Skeletal muscle cell (primary cell): ENCODE data around the gene VAMP8.
"Not testable (repeated sequence)": the region's sequence is repeated elsewhere in the genome, so short reads cannot be mapped to it uniquely, and the experiment has no call there.

Experiments used
- DNase-seq: peaks from one replicate; pipeline ENCODE4 v3.0.0-alpha.2; 2010; ENCODE audit warnings: low read depth
- H3K4me3 ChIP-seq: 2 replicates; pipeline ENCODE4 v1.5.1; 2011; ENCODE audit warnings: low read depth, mild to moderate bottlenecking, control low read depth, low read length, moderate library complexity

VAMP8 gene

DNA sequence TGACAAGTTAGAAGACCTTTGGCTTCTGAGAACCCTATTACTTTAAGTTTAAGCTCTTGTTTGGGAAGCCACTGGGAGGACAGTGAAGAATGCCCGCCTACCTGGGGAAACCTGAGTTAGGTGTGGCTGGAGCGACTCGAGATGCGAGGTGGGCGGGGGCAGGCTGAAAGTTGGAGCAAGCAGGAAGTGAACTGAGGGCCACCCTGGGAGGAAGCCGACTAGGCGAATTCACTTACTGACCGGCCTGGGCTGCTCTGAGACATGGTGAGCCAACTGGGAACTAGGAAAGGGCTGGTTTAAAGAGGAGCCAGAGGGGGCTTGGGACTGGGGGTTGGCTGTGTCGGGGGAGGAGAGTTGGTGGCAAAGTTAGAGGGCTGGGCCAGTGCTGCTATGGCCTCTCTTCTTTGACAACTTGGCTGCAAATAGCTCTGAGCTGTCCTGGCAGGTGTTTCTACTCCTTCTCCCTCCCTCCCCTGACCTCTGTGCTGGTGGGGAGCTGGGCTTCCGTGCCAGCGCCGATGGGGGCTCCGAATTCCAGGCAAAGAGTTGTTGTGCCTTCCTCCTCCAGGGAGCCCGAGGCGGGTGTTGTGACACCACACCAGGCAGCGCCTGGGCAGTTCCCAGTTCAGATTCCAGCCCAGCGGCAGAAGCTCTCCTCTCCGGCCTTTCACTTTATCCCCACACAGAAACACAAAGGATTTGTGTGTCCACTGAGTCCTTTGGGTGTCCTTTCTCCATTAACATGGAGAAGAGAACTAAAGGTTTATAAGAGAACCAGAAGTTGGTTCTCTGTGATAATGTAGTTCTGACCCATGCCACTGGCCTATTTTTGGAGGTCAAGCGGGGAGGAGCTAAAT, at the start of gene VAMP8:
Gene VAMP8 (plus strand): TSS at position 201 of the 857 bp plus-strand sequence. CDS start 61 bp downstream, at position 262.
- H3K4me3 ChIP-seq, result no peak within 1 kb of the TSS
- DNase-seq, result no peak

DNA sequence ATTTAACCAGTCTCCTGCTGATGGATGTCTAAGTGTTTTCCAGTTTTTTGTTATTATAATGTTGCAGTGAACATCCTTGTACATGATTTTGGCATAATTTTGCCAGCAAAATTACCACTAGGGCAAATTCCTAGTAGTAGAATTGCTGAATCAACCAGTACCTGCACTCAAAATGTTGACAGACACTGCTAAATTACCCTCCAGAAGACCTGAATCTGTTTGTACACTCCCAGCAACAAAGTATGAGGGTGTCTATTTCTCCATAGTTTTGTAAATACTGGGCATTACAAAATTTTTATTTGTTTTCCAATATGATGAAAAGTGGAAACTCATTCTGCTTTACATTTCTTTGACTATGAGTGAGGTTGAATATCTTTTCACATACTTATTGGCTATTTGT, 49.6 kb upstream of the VAMP8 start:
- DNase-seq, result no peak

DNA sequence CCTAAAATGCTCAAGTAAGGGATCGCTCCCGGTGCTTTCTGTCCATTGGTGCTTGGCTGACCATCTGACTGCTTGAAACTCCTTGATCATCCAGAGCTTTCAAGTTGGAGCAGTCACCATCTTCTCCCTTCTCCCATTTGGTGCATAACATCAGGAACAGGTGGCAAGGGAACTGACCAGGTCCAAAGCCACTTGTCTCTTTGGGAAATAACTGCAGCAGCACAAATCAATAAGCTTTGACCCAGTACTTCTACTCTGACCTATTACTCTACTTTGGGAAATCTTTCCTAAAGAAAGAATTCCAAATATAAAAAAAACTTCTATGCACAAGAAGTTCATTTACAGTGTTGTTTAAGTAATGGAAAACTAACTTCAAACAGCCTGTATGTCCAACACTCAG, 49.0 kb upstream of the VAMP8 start:
- no peak overlapping the region for H3K4me3 ChIP-seq
- no peak for DNase-seq

More for the DNA sequence above, 49.6 kb upstream of the VAMP8 start:
- H3K4me3 ChIP-seq, result no peak overlapping the region

- no peak for DNase-seq
- no peak overlapping the region for H3K4me3 ChIP-seq
Measured at GRCh38 chr2:85529809-85530208, 47.6 kb upstream of the VAMP8 start.

- DNase-seq, result no peak
- no peak overlapping the region for H3K4me3 ChIP-seq
Measured at GRCh38 chr2:85531589-85531988, 45.8 kb upstream of the VAMP8 start.

- no peak for DNase-seq
- H3K4me3 ChIP-seq, result no peak overlapping the region
Measured at GRCh38 chr2:85534099-85534498, 43.3 kb upstream of the VAMP8 start.

GRCh38 chr2:85534881-85535280, 42.5 kb upstream of the VAMP8 start:
- DNase-seq, result no peak

GRCh38 chr2:85536479-85536878, 40.9 kb upstream of the VAMP8 start:
- no peak overlapping the region for H3K4me3 ChIP-seq
- peak; percentile 54 for DNase-seq

More at GRCh38 chr2:85534881-85535280, 42.5 kb upstream of the VAMP8 start:
- no peak overlapping the region for H3K4me3 ChIP-seq

DNA sequence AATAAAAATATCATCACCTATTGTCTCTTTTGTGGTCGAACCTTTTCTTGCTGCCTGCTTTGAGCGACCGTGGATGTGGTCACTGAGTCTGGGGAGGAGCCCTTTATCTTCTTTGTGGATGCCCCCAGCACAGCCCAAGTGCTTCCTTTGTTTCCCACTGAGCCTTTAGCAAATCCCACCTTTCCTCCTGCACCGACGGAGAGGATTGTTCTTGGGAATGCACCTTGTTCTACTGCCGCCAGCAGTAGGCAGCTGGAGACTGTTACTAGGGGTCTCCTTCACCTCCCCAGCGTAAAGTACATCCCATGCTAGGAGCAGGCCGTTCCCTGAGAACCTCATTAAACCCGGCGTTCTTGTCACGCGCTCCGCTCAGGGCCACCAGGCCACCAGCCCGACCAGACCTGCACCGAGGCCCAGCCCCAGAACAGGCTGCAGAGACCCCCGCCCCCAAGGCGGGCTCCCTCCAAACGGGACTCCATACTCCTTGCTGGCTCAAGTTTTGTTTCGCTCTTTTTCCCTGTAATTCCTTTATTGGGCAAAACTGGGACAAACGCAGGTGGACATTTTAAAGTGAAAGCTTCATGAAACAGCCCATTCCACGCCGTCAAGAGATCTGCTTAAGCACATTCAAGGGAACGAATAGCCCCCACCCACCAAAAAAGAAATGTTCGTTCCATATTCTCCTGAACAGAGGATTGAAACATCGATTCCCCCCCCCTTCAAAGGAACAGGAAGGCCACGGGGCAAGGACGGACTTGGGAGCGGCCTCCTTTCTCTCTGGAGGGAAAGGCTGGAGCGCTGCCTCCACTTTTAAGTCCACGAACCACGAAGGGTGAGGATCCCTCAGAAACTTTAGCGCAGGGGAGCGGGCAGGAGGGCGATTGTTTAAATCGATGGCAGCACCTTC, 39.5 kb upstream of the VAMP8 start:
- no peak for DNase-seq
- H3K4me3 ChIP-seq, result peak overlapping the region; percentile 83

- H3K4me3 ChIP-seq, result peak within 1 kb of the TSS; percentile 83
- DNase-seq, result peak; percentile 65
Measured at GRCh38 chr2:85538507-85539360, 38.7 kb upstream of the VAMP8 start, which contains the start of gene MAT2A. MAT2A (plus strand) TSS chr2:85539168; CDS start chr2:85539288, 120 bp downstream.

DNA sequence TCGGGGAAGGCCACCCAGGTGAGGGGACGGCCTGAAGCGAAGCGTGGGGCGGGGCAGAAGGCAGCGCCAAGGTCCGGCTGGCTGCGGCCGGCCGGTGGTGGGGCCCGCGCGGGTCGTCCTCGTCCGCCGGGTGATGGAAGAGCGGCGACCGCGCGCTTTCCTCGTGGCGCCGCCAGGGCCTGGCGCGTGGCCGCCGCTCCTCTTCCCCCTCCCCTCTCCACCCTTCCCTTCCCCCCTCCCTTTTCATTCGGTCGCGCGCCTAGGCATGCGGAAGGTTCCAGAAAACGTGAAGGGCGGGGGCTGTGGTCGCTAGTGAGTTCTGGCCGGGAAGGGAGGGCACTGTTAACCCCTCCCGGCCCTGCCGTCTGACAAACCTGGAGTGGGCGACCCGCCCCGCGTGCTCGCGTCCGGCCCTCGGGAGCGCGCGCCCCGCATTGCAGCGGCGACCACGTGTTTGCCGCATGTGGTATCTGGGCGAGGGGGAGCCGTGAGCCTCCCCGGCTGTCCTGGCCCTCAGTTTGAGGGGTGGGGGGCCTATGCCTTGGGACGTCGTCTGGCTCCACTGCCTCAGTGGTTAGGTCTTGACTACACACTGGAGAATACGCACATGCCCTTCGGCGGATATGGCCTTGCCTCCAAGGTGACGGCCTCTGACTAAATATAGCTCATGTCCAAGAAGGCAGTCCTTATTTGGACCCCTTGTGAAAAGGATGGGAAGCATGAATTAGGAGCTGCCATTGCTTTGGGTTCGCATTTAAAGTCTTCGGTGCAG, 37.8 kb upstream of the VAMP8 start:
- H3K4me3 ChIP-seq, result peak overlapping the region; percentile 83
- no peak for DNase-seq

- DNase-seq, result no peak
- H3K4me3 ChIP-seq, result peak overlapping the region; percentile 83
Measured at GRCh38 chr2:85540133-85540648, 37.2 kb upstream of the VAMP8 start.

DNA sequence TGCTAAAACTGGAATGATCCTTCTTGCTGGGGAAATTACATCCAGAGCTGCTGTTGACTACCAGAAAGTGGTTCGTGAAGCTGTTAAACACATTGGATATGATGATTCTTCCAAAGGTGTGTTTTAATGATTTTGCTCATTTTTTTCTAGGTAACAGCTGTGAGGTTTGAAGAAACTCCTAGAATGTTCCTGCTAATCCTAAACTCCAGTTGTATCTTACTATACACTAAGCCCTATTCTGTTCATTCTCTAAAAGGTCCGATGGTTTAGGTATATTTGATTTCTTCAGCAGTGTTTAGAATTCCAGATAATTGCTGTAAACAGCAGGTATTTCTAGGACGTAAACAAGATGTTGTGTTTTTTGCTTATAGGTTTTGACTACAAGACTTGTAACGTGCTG, 36.1 kb upstream of the VAMP8 start:
- H3K4me3 ChIP-seq, result peak overlapping the region; percentile 83
- no peak for DNase-seq

DNA sequence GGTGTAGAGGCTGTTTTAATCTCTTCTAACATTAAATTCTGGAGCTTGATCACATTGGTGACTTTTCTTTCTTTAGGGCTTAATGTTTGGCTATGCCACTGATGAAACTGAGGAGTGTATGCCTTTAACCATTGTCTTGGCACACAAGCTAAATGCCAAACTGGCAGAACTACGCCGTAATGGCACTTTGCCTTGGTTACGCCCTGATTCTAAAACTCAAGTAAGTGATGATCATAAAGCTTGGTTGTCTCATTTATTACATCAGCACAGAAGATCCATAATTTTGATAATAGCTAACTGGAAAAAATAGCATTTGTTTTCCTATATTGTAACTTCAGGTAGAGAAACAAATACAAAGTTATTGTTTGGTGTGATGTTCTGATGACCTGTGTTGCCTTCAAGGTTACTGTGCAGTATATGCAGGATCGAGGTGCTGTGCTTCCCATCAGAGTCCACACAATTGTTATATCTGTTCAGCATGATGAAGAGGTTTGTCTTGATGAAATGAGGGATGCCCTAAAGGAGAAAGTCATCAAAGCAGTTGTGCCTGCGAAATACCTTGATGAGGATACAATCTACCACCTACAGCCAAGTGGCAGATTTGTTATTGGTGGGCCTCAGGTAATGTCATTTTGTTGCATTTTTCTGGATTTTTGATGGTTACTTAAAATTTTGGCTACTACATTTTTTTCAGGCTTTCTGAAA, 35.5 kb upstream of the VAMP8 start:
- no peak for DNase-seq
- H3K4me3 ChIP-seq, result peak overlapping the region; percentile 83

DNA sequence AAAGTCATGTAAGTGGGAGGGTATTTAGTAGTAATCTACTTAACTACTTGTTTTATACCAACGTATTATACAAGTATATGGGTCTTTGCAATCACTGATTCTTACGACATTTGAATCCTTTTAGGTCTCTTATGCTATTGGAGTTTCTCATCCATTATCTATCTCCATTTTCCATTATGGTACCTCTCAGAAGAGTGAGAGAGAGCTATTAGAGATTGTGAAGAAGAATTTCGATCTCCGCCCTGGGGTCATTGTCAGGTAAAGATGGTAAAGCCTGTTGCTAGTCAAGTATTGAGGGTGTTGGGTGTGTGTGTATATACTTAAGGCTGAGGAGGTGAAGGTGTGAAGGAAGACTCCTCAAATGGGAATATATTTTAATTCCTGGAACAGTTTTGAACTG, 34.6 kb upstream of the VAMP8 start:
- peak overlapping the region; percentile 83 for H3K4me3 ChIP-seq
- no peak for DNase-seq

GRCh38 chr2:85544254-85544691, 33.1 kb upstream of the VAMP8 start:
- not testable (repeated sequence) for H3K4me3 ChIP-seq

GRCh38 chr2:85544915-85545779, 32.2 kb upstream of the VAMP8 start:
- H3K4me3 ChIP-seq, DNase-seq: not testable (repeated sequence)

More at GRCh38 chr2:85544254-85544691, 33.1 kb upstream of the VAMP8 start:
- not testable (repeated sequence) for DNase-seq
